PC-3 (cell line): Measurements from ENCODE around the gene DDT. TPM values are rescaled to one million over a fixed set of nuclear protein-coding genes. Genes with fewer than 3 reads are reported as not detected.

Source experiments
- ATAC-seq: fragments of 200-7000 bp; cut with Tn5 transposase; 2 replicates; pipeline ENCODE4 v1.9.1; 2020; ENCODE audit warnings: mild to moderate bottlenecking, moderate library complexity
- BruUV-seq: library from RNA; stranded (reverse); fragments of 400-500 nt; replicated peaks from 2 replicates; lab custom pipeline; 2021; lab: Mats Ljungman, UMichigan
- CTCF ChIA-PET: fragments of 300-600 bp; sonication (Branson Sonifier 250); formaldehyde crosslinking; loops from one replicate; lab custom pipeline; 2022; ENCODE audit warnings: antibody characterized with exemption; lab: Charles Lee
- POLR2A ChIA-PET: fragments of 300-600 bp; sonication (Branson Sonifier 250); formaldehyde crosslinking; loops from one replicate; lab custom pipeline; 2022; ENCODE audit warnings: antibody characterized with exemption; ENCODE audit not compliant: unreplicated experiment; lab: Charles Lee
- DNase-seq: peaks from one replicate; pipeline ENCODE4 v3.0.0-alpha.2; 2015
- H2AFZ ChIP-seq: fragments of 300-600 bp; sonication (generic); 2 replicates; pipeline ENCODE4 v1.6.0; 2016; ENCODE audit warnings: antibody characterized with exemption, low read length
- H3F3A ChIP-seq: fragments of 300-600 bp; sonication (generic); one replicate; pipeline ENCODE4 v1.6.0; 2017; ENCODE audit warnings: antibody characterized with exemption, low read length, control low read depth, mild to moderate bottlenecking; ENCODE audit not compliant: unreplicated experiment
- H3K27ac ChIP-seq: fragments of 300-600 bp; sonication (generic); 2 replicates; pipeline ENCODE4 v1.5.1; 2016; ENCODE audit warnings: mild to moderate bottlenecking, low read length
- H3K27me3 ChIP-seq: fragments of 300-600 bp; sonication (generic); 2 replicates; pipeline ENCODE4 v1.6.1; 2016; ENCODE audit warnings: low read length, mixed read lengths
- H3K36me3 ChIP-seq: fragments of 300-600 bp; sonication (generic); 2 replicates; pipeline ENCODE4 v1.6.1; 2016; ENCODE audit warnings: low read depth, mixed run types, low read length, mixed read lengths
- H3K4me1 ChIP-seq: fragments of 300-600 bp; sonication (generic); 2 replicates; pipeline ENCODE4 v1.5.1; 2016; ENCODE audit warnings: low read length; ENCODE audit not compliant: insufficient read depth
- H3K4me2 ChIP-seq: fragments of 300-600 bp; sonication (generic); 2 replicates; pipeline ENCODE4 v1.6.0; 2016; ENCODE audit warnings: low read length
- H3K4me3 ChIP-seq: fragments of 300-600 bp; sonication (generic); 2 replicates; pipeline ENCODE4 v1.5.1; 2016; ENCODE audit warnings: mild to moderate bottlenecking, low read length, mixed read lengths
- H3K79me2 ChIP-seq: fragments of 300-600 bp; sonication (generic); 2 replicates; pipeline ENCODE4 v1.6.1; 2017; ENCODE audit warnings: low read length, mixed read lengths
- H3K9ac ChIP-seq: fragments of 300-600 bp; sonication (generic); 2 replicates; pipeline ENCODE4 v1.6.0; 2016; ENCODE audit warnings: mild to moderate bottlenecking, low read length
- H3K9me2 ChIP-seq: fragments of 300-600 bp; sonication (generic); replicated peaks from 2 replicates; pipeline ENCODE4 v1.6.1; 2016; ENCODE audit warnings: mixed run types, low read length, mixed read lengths
- H3K9me3 ChIP-seq: fragments of 300-600 bp; sonication (generic); 2 replicates; pipeline ENCODE4 v1.6.1; 2016; ENCODE audit warnings: low read length, mixed read lengths
- H4K20me1 ChIP-seq: fragments of 300-600 bp; sonication (generic); 2 replicates; pipeline ENCODE4 v1.6.1; 2016; ENCODE audit warnings: low read length, mixed read lengths
- CTCF ChIP-seq: fragments of 300-600 bp; sonication (generic); conservative IDR thresholded peaks from 2 replicates; pipeline ENCODE4 v1.5.1; 2017; ENCODE audit warnings: antibody characterized with exemption, low read depth, mild to moderate bottlenecking, low read length
- EZH2 ChIP-seq: fragments of 300-600 bp; sonication (generic); IDR thresholded peaks from one replicate; pipeline ENCODE4 v1.6.1; 2017; ENCODE audit warnings: antibody characterized with exemption, mild to moderate bottlenecking, low read length; ENCODE audit not compliant: unreplicated experiment
- EZH2phosphoT487 ChIP-seq: fragments of 300-600 bp; sonication (generic); IDR thresholded peaks from 2 replicates; pipeline ENCODE4 v1.6.1; 2018; ENCODE audit warnings: mild to moderate bottlenecking, antibody characterized with exemption, low read length, borderline replicate concordance
- intact Hi-C: fragments of 100-400 bp; cut with micrococcal nuclease; formaldehyde crosslinking; loops from 2 replicates; pipeline ENCODE4 v1.9.0; 2023
- total RNA-seq: library from RNA; depleted of rRNA; stranded (reverse); fragments of >200 nt; gene quantifications from 2 replicates; pipeline ENCODE4 v1.2.3, GENCODE V29; 2014

The DDT gene
- total RNA-seq, 1 experiment from 2014 or later: 203 TPM

- no peak overlapping the region for H3K9ac ChIP-seq
- no peaks in the 10 kb centered on the region for H4K20me1 ChIP-seq
- no peak overlapping the region for H3K4me2 ChIP-seq
- H2AFZ ChIP-seq: no peak overlapping the region
- ChIA-PET POLR2A (no interaction called here), CTCF (no interaction called here)
- H3K27me3 ChIP-seq: no peaks in the 10 kb centered on the region
- H3K79me2 ChIP-seq: no peaks in the 10 kb centered on the region
- no TSS peak for BruUV-seq
- ATAC-seq: no peak
- no peak overlapping the region for H3K27ac ChIP-seq
- H3K4me1 ChIP-seq: no peaks in the 10 kb centered on the region
- no peak overlapping the region for H3K4me3 ChIP-seq
- TF ChIP-seq CTCF (no peak), EZH2phosphoT487 (no peak), EZH2 (no peak)
- no peak for DNase-seq
- H3K9me2 ChIP-seq: no peaks in the 10 kb centered on the region
- no peaks in the 10 kb centered on the region for H3K9me3 ChIP-seq
- no peaks in the 10 kb centered on the region for H3F3A ChIP-seq
- no peaks in the 10 kb centered on the region for H3K36me3 ChIP-seq
- intact Hi-C loops: no loop called here
Measured at GRCh38 chr22:23939017-23939357, 35.3 kb downstream of the DDT start.

- no peak overlapping the region for H3K4me3 ChIP-seq
- ATAC-seq (no peak), DNase-seq (no peak)
- H3K4me2 ChIP-seq: no peak overlapping the region
- no peak overlapping the region for H2AFZ ChIP-seq
- no peaks in the 10 kb centered on the region for H3K4me1 ChIP-seq
- intact Hi-C loops: no loop called here
- no peak overlapping the region for H3K27ac ChIP-seq
- no peaks in the 10 kb centered on the region for H3K9me3 ChIP-seq
- H3K36me3 ChIP-seq: no peaks in the 10 kb centered on the region
- H3K27me3 ChIP-seq: no peaks in the 10 kb centered on the region
- POLR2A ChIA-PET: no interaction called here
- CTCF ChIA-PET: no interaction called here
- no peaks in the 10 kb centered on the region for H3F3A ChIP-seq
- H4K20me1 ChIP-seq: no peaks in the 10 kb centered on the region
- no peaks in the 10 kb centered on the region for H3K9me2 ChIP-seq
- TF ChIP-seq CTCF (no peak), EZH2phosphoT487 (no peak), EZH2 (no peak)
- no TSS peak for BruUV-seq
- H3K79me2 ChIP-seq: no peaks in the 10 kb centered on the region
- H3K9ac ChIP-seq: no peak overlapping the region
Measured at GRCh38 chr22:23938328-23939016, 35.8 kb downstream of the DDT start.

DNA sequence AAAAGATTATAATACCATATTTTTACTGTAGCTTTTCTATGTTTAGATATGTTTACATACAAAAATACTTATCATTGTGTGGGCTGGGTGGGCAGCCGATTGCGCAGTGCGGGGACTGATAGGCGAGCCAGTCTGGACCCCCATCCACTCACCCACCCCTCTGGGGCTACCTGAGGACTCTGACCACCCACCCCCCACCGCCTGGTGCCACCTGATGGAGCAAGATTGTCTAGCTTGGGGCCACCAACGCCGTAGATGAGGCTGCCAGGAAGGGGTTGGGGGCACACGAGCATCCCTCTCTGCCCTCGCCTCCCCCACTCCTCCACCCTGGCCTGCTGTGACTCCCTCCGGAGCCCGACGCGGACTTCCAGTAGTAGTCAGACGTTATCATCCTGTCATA lies 47.7 kb downstream of the DDT start:
- Histone ChIP-seq H3K27ac (no peak overlapping the region), H3K4me2 (no peak overlapping the region), H3K9ac (no peak overlapping the region), H3K79me2 (no peaks in the 10 kb centered on the region), H3K27me3 (no peaks in the 10 kb centered on the region), H3K4me1 (peaks cover 16% of the 10 kb centered on the region), H3K9me2 (no peaks in the 10 kb centered on the region), H3K4me3 (no peak overlapping the region), H2AFZ (no peak overlapping the region), H3K9me3 (no peaks in the 10 kb centered on the region), H4K20me1 (no peaks in the 10 kb centered on the region), H3K36me3 (peaks cover 42% of the 10 kb centered on the region), H3F3A (no peaks in the 10 kb centered on the region)
- TF ChIP-seq EZH2: no peak
- no peak for TF ChIP-seq CTCF
- no peak for TF ChIP-seq EZH2phosphoT487
- DNase-seq: no peak
- no TSS peak for BruUV-seq
- ATAC-seq: no peak
- intact Hi-C loops: no loop called here
- ChIA-PET POLR2A (no interaction called here), CTCF (no interaction called here)
